ENCODE measurements around the gene CCDC107.

The CCDC107 gene

DNA sequence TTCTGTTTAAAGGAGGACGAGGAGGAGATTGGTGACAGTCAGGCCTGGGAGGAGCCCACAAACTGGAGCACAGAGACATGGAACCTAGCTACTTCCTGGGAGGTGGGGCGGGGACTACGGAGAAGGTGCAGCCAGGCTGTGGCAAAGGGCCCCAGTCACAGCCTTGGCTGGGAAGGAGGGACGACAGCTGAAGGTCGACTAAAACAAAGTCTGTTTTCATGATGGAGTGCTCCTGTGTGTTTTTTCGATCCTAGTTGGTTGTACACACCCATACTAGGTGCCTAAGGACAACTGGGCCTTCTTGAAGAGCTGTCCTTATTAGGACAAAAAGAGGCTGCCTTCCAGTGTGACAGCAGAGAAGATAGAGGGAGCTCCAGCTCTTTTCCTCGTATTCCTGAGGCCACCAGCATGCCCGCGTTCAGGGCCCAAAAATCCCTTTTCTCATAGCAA lies 2.9 kb downstream of the CCDC107 start:
- DNase-seq (ENCODE audit: low spot score): no peak

GRCh38 chr9:35661756-35662350 lies 3.8 kb downstream of the CCDC107 start:
- no peak for DNase-seq (ENCODE audit: low spot score)

DNA sequence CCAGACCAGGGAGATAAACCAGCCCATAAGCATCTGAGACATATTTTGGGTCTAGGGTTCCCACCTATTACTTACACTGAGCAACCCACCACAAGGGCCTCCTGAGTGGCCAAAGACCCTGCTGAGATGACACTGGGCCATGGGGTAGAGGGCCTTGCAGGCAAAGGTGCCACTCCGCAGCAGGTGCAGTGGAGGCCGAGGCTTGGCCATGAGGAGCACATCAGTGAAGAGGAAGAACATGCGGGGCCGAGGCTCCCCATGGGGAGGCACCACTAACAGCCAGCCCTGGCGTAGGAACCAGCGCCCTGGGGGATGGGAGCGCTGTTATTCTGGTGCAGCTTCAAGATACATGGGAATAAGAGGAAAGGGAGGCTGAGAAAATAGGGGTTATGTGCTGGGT lies 4.3 kb downstream of the CCDC107 start:
- no peak for DNase-seq (ENCODE audit: low spot score)

DNA sequence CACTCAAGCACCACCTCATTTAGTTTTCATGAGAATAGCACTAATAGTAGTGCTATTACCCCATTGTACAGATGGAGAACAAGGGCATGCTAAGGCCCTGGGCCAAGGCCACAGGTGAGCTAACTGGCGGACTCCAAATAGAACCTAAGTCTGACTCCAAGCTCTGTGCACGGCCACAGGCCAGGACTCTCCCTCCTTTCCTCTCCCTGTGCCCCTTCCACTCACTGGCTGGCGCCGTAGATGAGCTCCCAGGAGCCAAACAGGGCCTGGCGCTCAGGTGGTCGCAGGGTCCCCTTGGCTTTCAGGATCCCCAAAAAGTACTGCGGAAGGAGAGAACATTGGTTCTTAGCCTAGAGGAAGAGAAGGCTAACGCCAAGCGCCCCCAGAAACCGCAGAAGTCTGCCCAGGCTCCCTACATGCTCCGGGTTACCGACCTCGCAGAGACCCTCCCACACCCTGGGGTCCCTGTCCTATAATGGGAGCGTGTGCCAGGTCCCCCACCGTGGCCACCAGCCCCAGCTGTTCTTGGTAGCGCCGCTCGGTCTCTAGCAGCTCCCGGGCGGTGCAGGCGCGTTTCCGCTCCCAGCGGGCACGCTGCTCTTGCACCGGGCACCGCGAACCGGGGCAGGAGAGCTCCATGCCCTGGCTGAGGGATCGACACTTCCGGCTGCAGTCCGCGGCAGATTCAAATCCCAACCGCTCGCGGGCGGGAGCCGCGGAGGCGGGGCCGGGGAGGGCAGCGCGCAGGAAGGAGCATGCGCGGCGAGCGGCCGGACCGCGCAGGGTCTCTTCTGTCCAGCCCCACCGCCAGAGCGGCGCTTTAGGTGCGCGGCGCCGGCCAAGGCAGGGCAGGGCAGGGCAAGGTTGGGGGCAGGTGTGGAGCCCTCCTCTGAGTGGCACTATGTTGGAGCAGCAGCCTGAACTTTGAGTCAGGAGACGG lies 6.7 kb downstream of the CCDC107 start, which contains the start of gene ARHGEF39:
Gene ARHGEF39 (minus strand): TSS at position 665 of the 940 bp plus-strand sequence. CDS start 26 bp downstream, at position 639.
- DNase-seq (ENCODE audit: low spot score): peak; percentile 76

GRCh38 chr9:35665471-35665818 lies 7.4 kb downstream of the CCDC107 start:
- DNase-seq (ENCODE audit: low spot score): no peak

DNA sequence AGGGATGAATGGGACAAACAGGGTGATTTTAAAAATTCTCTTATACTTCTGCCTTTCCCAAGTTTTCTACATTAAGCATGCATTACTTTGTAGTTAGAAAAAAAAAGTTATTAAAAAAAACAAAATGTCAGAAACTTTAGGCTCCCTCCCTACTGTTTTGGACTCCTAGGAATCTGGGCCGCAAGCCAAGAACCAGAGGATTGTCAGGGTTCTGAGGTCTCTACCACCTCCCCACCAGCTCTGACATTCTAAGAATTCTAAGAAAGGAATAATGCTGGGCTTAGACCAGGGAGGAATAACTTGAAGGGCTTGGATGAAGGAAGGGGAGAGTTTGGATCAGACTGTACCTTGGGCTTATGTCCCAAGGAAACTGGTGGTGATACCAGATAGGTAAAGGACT lies 8.0 kb downstream of the CCDC107 start:
- no peak for DNase-seq (ENCODE audit: low spot score)

- no peak for DNase-seq (ENCODE audit: low spot score)
These were observed 8.5 kb downstream of the CCDC107 start for GRCh38 chr9:35666549-35666948.

GRCh38 chr9:35667939-35668338 lies 9.8 kb downstream of the CCDC107 start:
- DNase-seq (ENCODE audit: low spot score): no peak

DNA sequence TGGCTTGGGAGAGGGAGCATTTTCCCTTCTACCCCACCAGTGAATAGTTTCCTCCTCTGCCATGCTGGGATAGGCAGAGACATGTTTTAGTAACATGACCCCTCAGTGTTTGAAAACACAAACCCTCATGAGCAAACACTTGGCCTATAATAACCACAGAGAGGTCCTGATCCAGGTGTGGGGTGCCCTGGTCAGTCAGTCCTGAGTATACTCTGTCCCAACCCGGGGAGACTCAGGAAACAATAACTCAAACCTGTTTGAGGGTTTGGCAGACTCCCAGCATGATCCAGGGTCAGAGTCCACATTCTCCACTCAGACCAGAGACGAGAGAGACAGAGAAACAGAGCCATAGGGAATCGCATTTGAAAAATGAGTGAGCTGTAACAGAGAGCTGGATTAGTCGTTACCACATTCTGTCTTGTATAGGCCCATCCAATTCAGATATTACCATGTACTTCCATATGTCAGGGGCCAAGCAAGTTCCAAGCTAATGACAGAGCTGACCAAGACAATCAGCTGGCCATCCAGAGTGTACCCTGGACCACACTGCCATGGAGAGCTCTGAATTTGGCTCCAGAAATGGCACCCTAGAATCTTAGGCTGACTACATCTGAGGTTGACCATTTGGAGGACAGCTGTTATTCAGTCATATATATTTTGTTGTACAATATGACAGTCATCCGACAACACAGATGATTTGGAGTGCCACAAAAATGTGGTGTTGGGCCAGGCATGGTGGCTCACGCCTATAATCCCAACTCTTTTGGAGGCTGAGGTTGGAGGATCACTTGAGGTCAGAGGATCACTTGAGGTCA lies 11.4 kb downstream of the CCDC107 start:
- no peak for DNase-seq (ENCODE audit: low spot score)

GRCh38 chr9:35673132-35674024 lies 15.3 kb downstream of the CCDC107 start, which contains the start of gene CA9:
CA9 (plus strand) TSS chr9:35673928; CDS start chr9:35673960, 32 bp downstream.
- DNase-seq (ENCODE audit: low spot score): no peak

DNA sequence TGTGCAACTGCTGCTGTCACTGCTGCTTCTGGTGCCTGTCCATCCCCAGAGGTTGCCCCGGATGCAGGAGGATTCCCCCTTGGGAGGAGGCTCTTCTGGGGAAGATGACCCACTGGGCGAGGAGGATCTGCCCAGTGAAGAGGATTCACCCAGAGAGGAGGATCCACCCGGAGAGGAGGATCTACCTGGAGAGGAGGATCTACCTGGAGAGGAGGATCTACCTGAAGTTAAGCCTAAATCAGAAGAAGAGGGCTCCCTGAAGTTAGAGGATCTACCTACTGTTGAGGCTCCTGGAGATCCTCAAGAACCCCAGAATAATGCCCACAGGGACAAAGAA lies 15.9 kb downstream of the CCDC107 start:
- DNase-seq (ENCODE audit: low spot score): no peak

- no peak for DNase-seq (ENCODE audit: low spot score)
These were observed 17.1 kb downstream of the CCDC107 start for GRCh38 chr9:35675204-35675603.

DNA sequence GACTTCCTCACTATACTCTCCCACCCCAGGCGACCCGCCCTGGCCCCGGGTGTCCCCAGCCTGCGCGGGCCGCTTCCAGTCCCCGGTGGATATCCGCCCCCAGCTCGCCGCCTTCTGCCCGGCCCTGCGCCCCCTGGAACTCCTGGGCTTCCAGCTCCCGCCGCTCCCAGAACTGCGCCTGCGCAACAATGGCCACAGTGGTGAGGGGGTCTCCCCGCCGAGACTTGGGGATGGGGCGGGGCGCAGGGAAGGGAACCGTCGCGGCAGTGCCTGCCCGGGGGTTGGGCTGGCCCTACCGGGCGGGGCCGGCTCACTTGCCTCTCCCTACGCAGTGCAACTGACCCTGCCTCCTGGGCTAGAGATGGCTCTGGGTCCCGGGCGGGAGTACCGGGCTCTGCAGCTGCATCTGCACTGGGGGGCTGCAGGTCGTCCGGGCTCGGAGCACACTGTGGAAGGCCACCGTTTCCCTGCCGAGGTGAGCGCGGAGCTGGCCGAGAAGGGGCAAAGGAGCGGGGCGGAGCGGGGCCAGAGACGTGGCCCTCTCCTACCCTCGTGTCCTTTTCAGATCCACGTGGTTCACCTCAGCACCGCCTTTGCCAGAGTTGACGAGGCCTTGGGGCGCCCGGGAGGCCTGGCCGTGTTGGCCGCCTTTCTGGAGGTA lies 17.8 kb downstream of the CCDC107 start:
- no peak for DNase-seq (ENCODE audit: low spot score)

DNA sequence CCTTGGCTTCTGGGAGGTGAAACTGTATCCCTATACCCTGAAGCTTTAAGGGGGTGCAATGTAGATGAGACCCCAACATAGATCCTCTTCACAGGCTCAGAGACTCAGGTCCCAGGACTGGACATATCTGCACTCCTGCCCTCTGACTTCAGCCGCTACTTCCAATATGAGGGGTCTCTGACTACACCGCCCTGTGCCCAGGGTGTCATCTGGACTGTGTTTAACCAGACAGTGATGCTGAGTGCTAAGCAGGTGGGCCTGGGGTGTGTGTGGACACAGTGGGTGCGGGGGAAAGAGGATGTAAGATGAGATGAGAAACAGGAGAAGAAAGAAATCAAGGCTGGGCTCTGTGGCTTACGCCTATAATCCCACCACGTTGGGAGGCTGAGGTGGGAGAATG lies 21.0 kb downstream of the CCDC107 start:
- no peak for DNase-seq (ENCODE audit: low spot score)

- no peak for DNase-seq (ENCODE audit: low spot score)
These were observed 21.8 kb downstream of the CCDC107 start for GRCh38 chr9:35679766-35680330.

- no peak for DNase-seq (ENCODE audit: low spot score)
These were observed 22.4 kb downstream of the CCDC107 start for GRCh38 chr9:35680331-35681105.

GRCh38 chr9:35681341-35682002 lies 23.4 kb downstream of the CCDC107 start:
- no peak for DNase-seq (ENCODE audit: low spot score)

DNA sequence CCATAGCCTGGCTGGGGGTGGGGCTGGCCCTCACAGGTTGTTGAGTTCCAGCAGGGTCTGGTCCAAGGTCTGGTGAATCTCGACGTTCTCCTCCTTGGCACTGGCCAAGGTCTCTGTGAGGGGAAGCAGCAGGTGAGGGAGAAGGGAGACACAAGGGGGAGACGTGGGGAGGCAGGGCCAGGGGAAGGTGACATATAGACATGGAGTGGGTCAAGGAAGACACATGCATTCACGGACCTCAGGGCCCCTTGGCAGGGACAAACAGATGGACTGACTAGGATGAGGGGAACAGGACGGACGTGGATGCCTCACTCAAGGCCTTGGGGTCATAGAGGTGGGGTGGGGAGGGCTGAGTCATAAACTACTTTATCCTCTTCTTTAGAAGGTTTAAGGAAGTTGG lies 24.0 kb downstream of the CCDC107 start:
- DNase-seq (ENCODE audit: low spot score): no peak

Data from hematopoietic multipotent progenitor cell treated with erythropoietin and hydrocortisone succinate and interleukin-3 and kit ligand, for 15 days (in vitro differentiated cells).